Measurements from ENCODE around the gene DOCK4.

Gene DOCK4

GRCh38 chr7:111845853-111846252, 360.3 kb downstream of the DOCK4 start:
- H3K9ac ChIP-seq (ENCODE audit: low read depth in 1 of 2, low read length in 2 of 2): no peak overlapping the region
- no peak overlapping the region for H3K4me3 ChIP-seq (ENCODE audit: low read length in 2 of 2)
- no peaks in the 10 kb centered on the region for H3K36me3 ChIP-seq (ENCODE audit: control insufficient read depth in 2 of 2, insufficient read depth in 2 of 2, low read length in 2 of 2)
- no peaks in the 10 kb centered on the region for H3K27me3 ChIP-seq (ENCODE audit: control insufficient read depth in 2 of 2, insufficient read depth in 2 of 2, low read length in 2 of 2)
- H3K9me3 ChIP-seq (ENCODE audit: control insufficient read depth in 2 of 2, low read length in 2 of 2): no peaks in the 10 kb centered on the region
- H3K27ac ChIP-seq (ENCODE audit: low read depth in 2 of 2, low read length in 2 of 2): no peak overlapping the region
- H3K4me1 ChIP-seq (ENCODE audit: control insufficient read depth in 2 of 2, insufficient read depth in 2 of 2, low read length in 2 of 2): peaks cover 8 to 17% of the 10 kb centered on the region in 2 donors

GRCh38 chr7:111844904-111845671, 361.1 kb downstream of the DOCK4 start:
- H3K4me1 ChIP-seq (ENCODE audit: control insufficient read depth in 2 of 2, insufficient read depth in 2 of 2, low read length in 2 of 2): peaks cover 8 to 17% of the 10 kb centered on the region in 2 donors
- no peak overlapping the region for H3K27ac ChIP-seq (ENCODE audit: low read depth in 2 of 2, low read length in 2 of 2)
- H3K36me3 ChIP-seq (ENCODE audit: control insufficient read depth in 2 of 2, insufficient read depth in 2 of 2, low read length in 2 of 2): no peaks in the 10 kb centered on the region
- no peak overlapping the region for H3K9ac ChIP-seq (ENCODE audit: low read depth in 1 of 2, low read length in 2 of 2)
- H3K27me3 ChIP-seq (ENCODE audit: control insufficient read depth in 2 of 2, insufficient read depth in 2 of 2, low read length in 2 of 2): no peaks in the 10 kb centered on the region
- H3K4me3 ChIP-seq (ENCODE audit: low read length in 2 of 2): no peak overlapping the region
- no peaks in the 10 kb centered on the region for H3K9me3 ChIP-seq (ENCODE audit: control insufficient read depth in 2 of 2, low read length in 2 of 2)

- Histone ChIP-seq H3K9ac (ENCODE audit: low read depth in 1 of 2, low read length in 2 of 2) (no peak overlapping the region), H3K9me3 (ENCODE audit: control insufficient read depth in 2 of 2, low read length in 2 of 2) (no peaks in the 10 kb centered on the region), H3K4me1 (ENCODE audit: control insufficient read depth in 2 of 2, insufficient read depth in 2 of 2, low read length in 2 of 2) (peaks cover 8 to 17% of the 10 kb centered on the region in 2 donors), H3K4me3 (ENCODE audit: low read length in 2 of 2) (no peak overlapping the region), H3K36me3 (ENCODE audit: control insufficient read depth in 2 of 2, insufficient read depth in 2 of 2, low read length in 2 of 2) (no peaks in the 10 kb centered on the region), H3K27me3 (ENCODE audit: control insufficient read depth in 2 of 2, insufficient read depth in 2 of 2, low read length in 2 of 2) (no peaks in the 10 kb centered on the region), H3K27ac (ENCODE audit: low read depth in 2 of 2, low read length in 2 of 2) (no peak overlapping the region)
Measured at GRCh38 chr7:111842491-111842890, 363.7 kb downstream of the DOCK4 start.

GRCh38 chr7:111841596-111842205, 364.5 kb downstream of the DOCK4 start:
- H3K4me1 ChIP-seq (ENCODE audit: control insufficient read depth in 2 of 2, insufficient read depth in 2 of 2, low read length in 2 of 2): peaks cover 7 to 17% of the 10 kb centered on the region in 2 donors
- H3K9me3 ChIP-seq (ENCODE audit: control insufficient read depth in 2 of 2, low read length in 2 of 2): no peaks in the 10 kb centered on the region
- no peaks in the 10 kb centered on the region for H3K36me3 ChIP-seq (ENCODE audit: control insufficient read depth in 2 of 2, insufficient read depth in 2 of 2, low read length in 2 of 2)
- H3K27ac ChIP-seq (ENCODE audit: low read depth in 2 of 2, low read length in 2 of 2): peak overlapping the region; percentile 15 to 49
- H3K27me3 ChIP-seq (ENCODE audit: control insufficient read depth in 2 of 2, insufficient read depth in 2 of 2, low read length in 2 of 2): no peaks in the 10 kb centered on the region
- peak overlapping the region in 1 of 2 donors; percentile 49 for H3K4me3 ChIP-seq (ENCODE audit: low read length in 2 of 2)
- peak overlapping the region in 1 of 2 donors; percentile 8 for H3K9ac ChIP-seq (ENCODE audit: low read depth in 1 of 2, low read length in 2 of 2)

- H3K9ac ChIP-seq (ENCODE audit: low read depth in 1 of 2, low read length in 2 of 2): no peak overlapping the region
- H3K27me3 ChIP-seq (ENCODE audit: control insufficient read depth in 2 of 2, insufficient read depth in 2 of 2, low read length in 2 of 2): no peaks in the 10 kb centered on the region
- H3K4me1 ChIP-seq (ENCODE audit: control insufficient read depth in 2 of 2, insufficient read depth in 2 of 2, low read length in 2 of 2): peaks cover 0 to 9% of the 10 kb centered on the region in 2 donors
- no peak overlapping the region for H3K27ac ChIP-seq (ENCODE audit: low read depth in 2 of 2, low read length in 2 of 2)
- no peak overlapping the region for H3K4me3 ChIP-seq (ENCODE audit: low read length in 2 of 2)
- H3K9me3 ChIP-seq (ENCODE audit: control insufficient read depth in 2 of 2, low read length in 2 of 2): no peaks in the 10 kb centered on the region
- no peaks in the 10 kb centered on the region for H3K36me3 ChIP-seq (ENCODE audit: control insufficient read depth in 2 of 2, insufficient read depth in 2 of 2, low read length in 2 of 2)
Measured at GRCh38 chr7:111840528-111840927, 365.7 kb downstream of the DOCK4 start.

GRCh38 chr7:111839261-111839660, 366.9 kb downstream of the DOCK4 start:
- H3K27me3 ChIP-seq (ENCODE audit: control insufficient read depth in 2 of 2, insufficient read depth in 2 of 2, low read length in 2 of 2): no peaks in the 10 kb centered on the region
- H3K4me3 ChIP-seq (ENCODE audit: low read length in 2 of 2): no peak overlapping the region
- peaks cover 0 to 9% of the 10 kb centered on the region in 2 donors for H3K4me1 ChIP-seq (ENCODE audit: control insufficient read depth in 2 of 2, insufficient read depth in 2 of 2, low read length in 2 of 2)
- H3K27ac ChIP-seq (ENCODE audit: low read depth in 2 of 2, low read length in 2 of 2): no peak overlapping the region
- H3K9ac ChIP-seq (ENCODE audit: low read depth in 1 of 2, low read length in 2 of 2): no peak overlapping the region
- H3K9me3 ChIP-seq (ENCODE audit: control insufficient read depth in 2 of 2, low read length in 2 of 2): no peaks in the 10 kb centered on the region
- no peaks in the 10 kb centered on the region for H3K36me3 ChIP-seq (ENCODE audit: control insufficient read depth in 2 of 2, insufficient read depth in 2 of 2, low read length in 2 of 2)

GRCh38 chr7:111836592-111836991, 369.6 kb downstream of the DOCK4 start:
- no peak overlapping the region for H3K9ac ChIP-seq (ENCODE audit: low read depth in 1 of 2, low read length in 2 of 2)
- no peaks in the 10 kb centered on the region for H3K27me3 ChIP-seq (ENCODE audit: control insufficient read depth in 2 of 2, insufficient read depth in 2 of 2, low read length in 2 of 2)
- no peak overlapping the region for H3K27ac ChIP-seq (ENCODE audit: low read depth in 2 of 2, low read length in 2 of 2)
- no peak overlapping the region for H3K4me3 ChIP-seq (ENCODE audit: low read length in 2 of 2)
- peaks cover 0 to 4% of the 10 kb centered on the region in 2 donors for H3K4me1 ChIP-seq (ENCODE audit: control insufficient read depth in 2 of 2, insufficient read depth in 2 of 2, low read length in 2 of 2)
- no peaks in the 10 kb centered on the region for H3K9me3 ChIP-seq (ENCODE audit: control insufficient read depth in 2 of 2, low read length in 2 of 2)
- no peaks in the 10 kb centered on the region for H3K36me3 ChIP-seq (ENCODE audit: control insufficient read depth in 2 of 2, insufficient read depth in 2 of 2, low read length in 2 of 2)

- H3K36me3 ChIP-seq (ENCODE audit: control insufficient read depth in 2 of 2, insufficient read depth in 2 of 2, low read length in 2 of 2): no peaks in the 10 kb centered on the region
Measured at GRCh38 chr7:111835066-111835465, 371.1 kb downstream of the DOCK4 start.

GRCh38 chr7:111834367-111834766, 371.8 kb downstream of the DOCK4 start:
- Histone ChIP-seq H3K9me3 (ENCODE audit: control insufficient read depth in 2 of 2, low read length in 2 of 2) (no peaks in the 10 kb centered on the region), H3K9ac (ENCODE audit: low read depth in 1 of 2, low read length in 2 of 2) (no peak overlapping the region), H3K36me3 (ENCODE audit: control insufficient read depth in 2 of 2, insufficient read depth in 2 of 2, low read length in 2 of 2) (no peaks in the 10 kb centered on the region), H3K27ac (ENCODE audit: low read depth in 2 of 2, low read length in 2 of 2) (no peak overlapping the region), H3K4me3 (ENCODE audit: low read length in 2 of 2) (no peak overlapping the region), H3K27me3 (ENCODE audit: control insufficient read depth in 2 of 2, insufficient read depth in 2 of 2, low read length in 2 of 2) (no peaks in the 10 kb centered on the region), H3K4me1 (ENCODE audit: control insufficient read depth in 2 of 2, insufficient read depth in 2 of 2, low read length in 2 of 2) (no peaks in the 10 kb centered on the region)

More at GRCh38 chr7:111835066-111835465, 371.1 kb downstream of the DOCK4 start:
- no peaks in the 10 kb centered on the region for H3K4me1 ChIP-seq (ENCODE audit: control insufficient read depth in 2 of 2, insufficient read depth in 2 of 2, low read length in 2 of 2)
- H3K9ac ChIP-seq (ENCODE audit: low read depth in 1 of 2, low read length in 2 of 2): no peak overlapping the region
- no peak overlapping the region for H3K4me3 ChIP-seq (ENCODE audit: low read length in 2 of 2)
- H3K27ac ChIP-seq (ENCODE audit: low read depth in 2 of 2, low read length in 2 of 2): no peak overlapping the region
- H3K27me3 ChIP-seq (ENCODE audit: control insufficient read depth in 2 of 2, insufficient read depth in 2 of 2, low read length in 2 of 2): no peaks in the 10 kb centered on the region
- H3K9me3 ChIP-seq (ENCODE audit: control insufficient read depth in 2 of 2, low read length in 2 of 2): no peaks in the 10 kb centered on the region

GRCh38 chr7:111833466-111833865, 372.7 kb downstream of the DOCK4 start:
- H3K4me1 ChIP-seq (ENCODE audit: control insufficient read depth in 2 of 2, insufficient read depth in 2 of 2, low read length in 2 of 2): no peaks in the 10 kb centered on the region
- H3K9me3 ChIP-seq (ENCODE audit: control insufficient read depth in 2 of 2, low read length in 2 of 2): no peaks in the 10 kb centered on the region
- H3K36me3 ChIP-seq (ENCODE audit: control insufficient read depth in 2 of 2, insufficient read depth in 2 of 2, low read length in 2 of 2): no peaks in the 10 kb centered on the region
- H3K27ac ChIP-seq (ENCODE audit: low read depth in 2 of 2, low read length in 2 of 2): no peak overlapping the region
- no peak overlapping the region for H3K4me3 ChIP-seq (ENCODE audit: low read length in 2 of 2)
- H3K27me3 ChIP-seq (ENCODE audit: control insufficient read depth in 2 of 2, insufficient read depth in 2 of 2, low read length in 2 of 2): no peaks in the 10 kb centered on the region
- no peak overlapping the region for H3K9ac ChIP-seq (ENCODE audit: low read depth in 1 of 2, low read length in 2 of 2)

Data from mucosa of rectum (tissue), 2 donors.